ENCODE measurements around the gene MTOR.
"Not testable (repeated sequence)": the region's sequence is repeated elsewhere in the genome, so short reads cannot be mapped to it uniquely, and the experiment has no call there.

The MTOR gene

DNA sequence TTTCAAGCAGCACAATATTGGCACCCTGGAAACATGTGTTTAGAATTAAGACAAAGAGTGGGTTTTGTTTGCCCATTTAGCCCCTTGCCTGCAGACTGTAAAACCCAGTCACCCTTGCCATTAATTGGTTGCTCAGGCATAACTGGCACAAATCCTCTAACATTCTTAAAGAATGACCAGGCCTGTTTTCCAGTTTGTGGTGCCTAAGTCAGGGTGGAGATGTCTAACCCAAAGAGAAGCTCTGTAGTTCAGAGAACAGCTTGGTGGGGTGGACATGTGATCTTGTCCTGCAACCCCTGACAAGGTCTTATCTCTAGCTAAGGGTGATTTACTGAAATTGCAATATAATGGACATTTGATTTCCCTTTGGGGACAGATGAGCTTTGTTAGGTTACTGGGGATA lies 82.0 kb downstream of the MTOR start:
- no peak for DNase-seq (ENCODE audit: low read depth in 2 of 2)

DNA sequence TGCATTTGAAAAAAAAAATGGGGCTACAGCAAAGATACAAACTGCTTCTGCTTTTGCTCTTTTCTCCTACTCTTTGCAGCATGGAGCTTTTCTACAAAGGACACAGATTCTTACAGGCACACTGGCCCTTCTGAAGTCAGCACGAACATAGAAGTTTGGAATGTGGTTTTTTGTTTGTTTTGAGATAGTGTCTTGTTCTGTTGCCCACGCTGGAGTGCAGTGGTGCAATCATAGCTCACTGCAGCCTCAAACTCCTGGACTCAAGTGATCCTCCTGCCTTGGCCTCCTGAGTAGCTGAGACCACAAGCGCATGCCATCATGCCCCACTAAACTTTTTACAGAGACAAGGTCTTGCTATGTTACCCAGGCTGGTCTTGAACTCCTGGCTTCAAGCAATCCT lies 82.6 kb downstream of the MTOR start:
- DNase-seq (ENCODE audit: low read depth in 2 of 2) = not testable (repeated sequence)

DNA sequence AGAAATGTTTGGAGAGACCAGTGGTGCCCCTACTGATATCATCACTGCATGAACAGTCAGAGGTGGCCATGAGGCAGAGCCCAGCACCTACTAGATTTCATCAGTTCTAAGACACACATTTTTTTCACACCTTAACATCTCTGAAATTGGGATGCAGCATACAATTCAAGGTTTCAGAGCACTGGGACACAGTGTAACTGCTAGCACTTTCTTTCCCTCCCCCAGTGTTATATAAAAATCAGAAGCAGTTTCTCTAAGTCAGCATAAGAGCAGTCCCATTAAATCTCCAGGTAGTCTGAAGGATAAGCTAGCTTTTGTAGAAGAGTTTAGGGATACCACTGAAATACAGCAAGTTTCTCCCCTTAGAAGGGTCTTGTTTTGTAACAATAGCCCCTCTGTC lies 83.2 kb downstream of the MTOR start:
- no peak for DNase-seq (ENCODE audit: low read depth in 2 of 2)

- DNase-seq (ENCODE audit: low read depth in 2 of 2) = no peak
Observed at GRCh38 chr1:11178021-11179015, 84.0 kb downstream of the MTOR start.

GRCh38 chr1:11176081-11176706 lies 86.2 kb downstream of the MTOR start:
- DNase-seq (ENCODE audit: low read depth in 2 of 2) = no peak

GRCh38 chr1:11175461-11175860 lies 86.9 kb downstream of the MTOR start:
- DNase-seq (ENCODE audit: low read depth in 2 of 2) = no peak

DNA sequence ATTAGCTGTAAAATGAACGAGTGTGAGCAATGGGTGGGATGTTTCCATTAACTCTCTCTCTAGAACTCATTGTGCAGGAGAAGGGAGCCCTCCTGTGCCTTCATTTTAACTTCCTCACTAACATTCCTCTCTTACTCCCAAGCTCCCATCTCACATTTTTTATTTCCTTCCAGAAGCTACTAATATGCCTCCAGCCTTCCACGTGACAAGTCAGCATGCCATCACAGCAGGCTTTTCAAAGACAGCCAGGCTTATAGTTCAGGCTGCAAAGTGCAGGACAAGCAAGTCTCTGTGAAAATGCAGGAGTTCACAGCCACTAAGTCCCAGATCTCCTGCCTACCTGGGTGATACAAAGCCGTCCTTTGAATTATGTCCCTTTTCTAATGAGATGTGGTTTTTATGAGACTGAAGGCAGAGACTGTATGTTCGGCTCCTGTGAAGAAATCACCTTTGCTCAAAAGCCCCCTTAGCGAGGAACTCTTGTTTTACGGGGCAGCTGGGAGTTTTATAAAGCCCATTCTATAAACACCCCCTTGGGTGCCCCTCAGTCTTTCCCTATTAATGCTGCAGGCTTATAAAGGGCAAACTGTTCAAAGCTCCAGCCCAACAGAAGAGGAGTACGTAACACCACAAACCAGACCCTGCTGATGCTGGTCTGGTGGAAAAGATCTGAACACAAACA lies 87.9 kb downstream of the MTOR start:
- DNase-seq (ENCODE audit: low read depth in 2 of 2) = no peak

GRCh38 chr1:11170102-11170501 lies 92.2 kb downstream of the MTOR start:
- no peak for DNase-seq (ENCODE audit: low read depth in 2 of 2)

GRCh38 chr1:11169202-11169601 lies 93.1 kb downstream of the MTOR start:
- no peak for DNase-seq (ENCODE audit: low read depth in 2 of 2)

DNA sequence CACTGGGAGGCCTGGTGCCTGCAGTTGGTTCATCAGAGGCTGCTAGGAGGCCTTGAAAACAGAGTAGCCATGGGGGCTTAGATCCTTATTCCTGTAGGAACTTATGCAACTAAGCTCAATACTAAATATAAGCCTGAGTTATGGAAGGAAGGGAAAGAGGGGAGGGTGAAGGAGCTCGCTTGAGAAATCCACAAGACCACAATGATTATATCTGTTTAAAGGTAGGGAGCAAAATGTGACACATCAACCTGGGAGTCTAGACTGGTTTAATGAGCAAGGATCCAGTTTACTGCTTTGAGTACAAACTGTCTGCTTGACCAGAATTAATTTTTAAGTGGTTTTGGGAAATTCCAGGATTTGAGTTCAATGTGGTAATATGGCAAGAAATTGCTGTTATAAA lies 93.6 kb downstream of the MTOR start:
- DNase-seq (ENCODE audit: low read depth in 2 of 2) = no peak

- not testable (repeated sequence) for DNase-seq (ENCODE audit: low read depth in 2 of 2)
Observed at GRCh38 chr1:11166744-11167143, 95.6 kb downstream of the MTOR start.

DNA sequence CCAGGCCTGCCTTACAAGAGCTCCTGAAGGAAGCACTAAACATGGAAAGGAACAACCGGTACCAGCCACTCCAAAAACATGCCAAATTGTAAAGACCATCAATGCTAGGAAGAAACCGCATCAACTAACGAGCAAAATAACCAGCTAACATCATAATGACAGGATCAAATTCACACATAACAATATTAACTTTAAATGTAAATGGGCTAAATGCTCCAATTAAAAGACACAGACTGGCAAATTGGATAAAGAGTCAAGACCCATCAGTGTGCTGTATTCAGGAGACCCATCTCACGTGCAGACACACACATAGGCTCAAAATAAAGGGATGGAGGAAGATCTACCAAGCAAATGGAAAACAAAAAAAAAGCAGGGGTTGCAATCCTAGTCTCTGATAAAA lies 99.6 kb downstream of the MTOR start:
- not testable (repeated sequence) for DNase-seq (ENCODE audit: low read depth in 2 of 2)

GRCh38 chr1:11158720-11159321 lies 103.5 kb downstream of the MTOR start:
- no peak for DNase-seq (ENCODE audit: low read depth in 2 of 2)

DNA sequence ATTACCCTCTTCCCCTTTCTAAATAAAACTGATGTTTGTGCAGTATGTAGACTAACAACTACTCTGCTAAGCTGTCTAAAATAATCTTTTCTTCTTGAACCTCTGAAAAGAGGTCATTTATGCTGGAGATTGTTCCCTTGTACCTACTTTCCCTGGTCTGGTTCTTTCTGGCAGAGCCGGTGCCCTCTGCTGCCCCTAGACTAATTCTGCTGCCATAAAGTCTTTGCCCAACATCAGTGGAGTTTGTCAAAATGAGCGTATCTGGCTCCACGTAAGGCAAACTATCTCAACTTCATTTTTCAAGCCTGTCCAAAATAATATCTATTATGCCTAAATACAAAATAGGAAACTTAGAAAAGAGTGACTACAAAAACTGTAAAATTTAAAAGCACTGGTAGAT lies 104.1 kb downstream of the MTOR start:
- DNase-seq (ENCODE audit: low read depth in 2 of 2) = no peak

GRCh38 chr1:11157867-11158266 lies 104.5 kb downstream of the MTOR start:
- no peak for DNase-seq (ENCODE audit: low read depth in 2 of 2)

- no peak for DNase-seq (ENCODE audit: low read depth in 2 of 2)
Observed at GRCh38 chr1:11157394-11157793, 105.0 kb downstream of the MTOR start.

DNA sequence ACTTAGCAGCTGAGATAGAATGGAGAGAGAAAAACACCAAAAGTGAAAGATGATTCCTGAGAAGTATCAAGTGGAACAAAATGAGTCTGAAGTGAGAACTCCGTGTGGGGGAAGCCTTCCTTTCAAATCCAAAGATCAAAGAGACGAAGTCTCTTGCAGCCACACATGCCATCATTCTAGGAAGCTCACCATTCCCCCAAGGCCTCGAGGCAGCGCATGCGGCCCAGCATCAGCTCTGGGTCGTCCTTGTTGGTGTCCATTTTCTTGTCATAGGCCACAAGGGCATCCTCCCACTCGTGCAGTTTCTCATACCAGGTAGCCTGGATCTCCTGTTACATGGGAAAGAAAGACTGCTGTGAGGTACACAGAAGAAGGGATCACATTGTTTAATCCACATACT lies 105.4 kb downstream of the MTOR start:
- DNase-seq (ENCODE audit: low read depth in 2 of 2) = no peak

DNA sequence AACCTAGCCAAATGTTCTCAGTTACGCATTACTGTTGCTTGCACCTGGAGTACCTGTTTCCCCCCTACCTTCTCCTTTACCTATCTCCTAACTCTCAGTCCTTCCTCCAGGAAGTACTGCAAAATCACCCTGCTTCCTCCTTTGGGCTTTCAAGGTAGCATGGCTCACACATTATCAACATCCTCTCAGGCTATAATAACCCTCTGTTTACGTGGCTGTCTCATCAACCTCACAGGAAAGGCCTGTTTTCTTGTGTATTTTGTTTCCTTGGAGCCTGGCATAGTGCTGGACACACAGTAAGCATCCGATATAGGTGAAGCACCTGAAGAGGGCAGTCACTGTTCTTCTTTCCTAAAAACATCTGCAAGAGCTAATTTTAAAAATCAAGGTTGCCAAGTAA lies 105.9 kb downstream of the MTOR start:
- no peak for DNase-seq (ENCODE audit: low read depth in 2 of 2)

- no peak for DNase-seq (ENCODE audit: low read depth in 2 of 2)
Observed at GRCh38 chr1:11153184-11153583, 109.2 kb downstream of the MTOR start.

DNA sequence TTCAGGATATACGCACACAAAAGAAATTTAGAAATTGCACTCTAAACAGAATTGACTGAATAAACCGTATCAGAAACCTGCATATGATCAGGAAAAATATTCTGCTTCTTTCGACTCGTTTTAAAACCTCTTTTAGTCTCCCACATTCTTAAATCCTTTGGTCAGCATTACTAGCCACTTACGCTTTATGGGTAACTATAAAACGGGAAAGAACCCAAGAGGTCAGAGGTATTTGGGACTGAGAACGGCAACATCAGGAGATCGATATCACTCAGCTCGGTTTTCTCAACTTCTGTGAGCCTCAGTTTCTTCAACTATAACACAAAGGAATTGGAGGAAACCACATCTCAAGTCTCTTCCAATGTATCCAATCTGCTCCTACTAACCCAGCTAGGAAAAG lies 109.6 kb downstream of the MTOR start:
- no peak for DNase-seq (ENCODE audit: low read depth in 2 of 2)

GRCh38 chr1:11151826-11152612 lies 110.3 kb downstream of the MTOR start:
- DNase-seq (ENCODE audit: low read depth in 2 of 2) = no peak
